Uterus (tissue), 2 donors: ENCODE results near the gene ZNF492.

ENCODE experiments used
- CTCF ChIP-seq, 4 experiments: fragments of 200-600 bp in 2 of 4; fragments of 450-650 bp in 2 of 4; sonication (generic) in 2 of 4; IDR thresholded peaks; one replicate each; pipeline ENCODE4 v1.5.1; 2016 to 2019; ENCODE audit warnings: antibody characterized with exemption in 4 of 4, mild to moderate bottlenecking in 2 of 4, moderate library complexity in 1 of 4
- POLR2A ChIP-seq, 2 donors: fragments of 450-650 bp; IDR thresholded peaks; one replicate each; pipeline ENCODE4 v1.6.1; 2016; ENCODE audit warnings: antibody characterized with exemption in 2 of 2, mild to moderate bottlenecking in 1 of 2, moderate library complexity in 1 of 2

GRCh38 chr19:22603518-22604440, 30.3 kb upstream of the ZNF492 start:
- no peak for TF ChIP-seq CTCF (IDR thresholded peaks at IDR 0.05)
- no peak for TF ChIP-seq POLR2A (IDR thresholded peaks at IDR 0.05)
